HCT116 (cell line): ENCODE data around the gene RPTOR. TPM values are rescaled to one million over a fixed set of nuclear protein-coding genes. Genes with fewer than 3 reads are reported as not detected.

Source experiments
- ATAC-seq: fragments of 200-7000 bp; cut with Tn5 transposase; 2 replicates; pipeline ENCODE4 v1.9.1; 2020; ENCODE audit warnings: mild to moderate bottlenecking, moderate library complexity
- BruUV-seq: library from RNA; stranded (reverse); fragments of 400-500 nt; replicated peaks from 2 replicates; lab custom pipeline; 2021; lab: Mats Ljungman, UMichigan
- CTCF ChIA-PET: fragments of 300-600 bp; sonication (Branson Sonifier 250); formaldehyde crosslinking; loops from one replicate; lab custom pipeline; 2021; ENCODE audit warnings: antibody characterized with exemption; lab: Charles Lee
- POLR2A ChIA-PET: fragments of 300-600, 350-600 bp; sonication (Branson Sonifier 250); formaldehyde crosslinking; loops from one replicate; lab custom pipeline; 2021; ENCODE audit warnings: antibody characterized with exemption; lab: Charles Lee
- RAD21 ChIA-PET, 2 experiments: fragments of 300-600 bp; sonication (Branson Sonifier 250); formaldehyde crosslinking; loops; one replicate each; lab custom pipeline; 2023; ENCODE audit warnings: low total read pairs in 2 of 2; ENCODE audit not compliant: uncharacterized antibody in 2 of 2, unreplicated experiment in 2 of 2, low non-redundant PET in 1 of 2; lab: Charles Lee
- DNase-seq: peaks from one replicate; pipeline ENCODE4 v3.0.0-alpha.2; 2010; ENCODE audit warnings: low read depth, low spot score
- H2AFZ ChIP-seq: fragments of 200-600 bp; shearing (Covaris generic), sonication (generic); 2 replicates; pipeline ENCODE4 v1.6.1; 2017; ENCODE audit warnings: low read depth, mixed run types, mixed read lengths, antibody characterized with exemption, low read length; ENCODE audit not compliant: poor library complexity, severe bottlenecking
- H3K27ac ChIP-seq: 2 replicates; pipeline ENCODE4 v1.5.1; 2012; ENCODE audit warnings: low read depth, low read length
- H3K27me3 ChIP-seq: fragments of 200-600 bp; sonication (generic); 2 replicates; pipeline ENCODE4 v1.6.1; 2016; ENCODE audit warnings: mixed run types, low read length, mixed read lengths; ENCODE audit not compliant: insufficient read depth
- H3K36me3 ChIP-seq, 2 experiments: fragments of 200-500 bp in 1 of 2; fragments of 200-600 bp in 1 of 2; sonication (Bioruptor generic) in 1 of 2; sonication (generic) in 1 of 2; 2 replicates each; pipeline versions ENCODE4 v1.5.1 to v1.6.1; 2014 to 2016; ENCODE audit warnings: low read length in 2 of 2, inconsistent platforms in 1 of 2, mixed read lengths in 1 of 2, mixed run types in 1 of 2; ENCODE audit not compliant: insufficient read depth in 2 of 2, control insufficient read depth in 1 of 2
- H3K4me1 ChIP-seq, 2 experiments: fragments of 200-600 bp in 1 of 2; sonication (generic) in 1 of 2; 2 replicates each; pipeline versions ENCODE4 v1.5.1 to v1.6.1; 2012 to 2017; ENCODE audit warnings: low read length in 2 of 2, inconsistent platforms in 1 of 2, mild to moderate bottlenecking in 1 of 2, mixed read lengths in 1 of 2, mixed run types in 1 of 2, moderate library complexity in 1 of 2; ENCODE audit not compliant: insufficient read depth in 2 of 2, control insufficient read depth in 1 of 2
- H3K4me2 ChIP-seq: fragments of 200-600 bp; sonication (generic); 2 replicates; pipeline ENCODE4 v1.6.1; 2017; ENCODE audit warnings: mixed run types, low read length, mixed read lengths
- H3K4me3 ChIP-seq, 2 experiments: fragments of 200-600 bp in 1 of 2; sonication (generic) in 1 of 2; replicated peaks in 1 of 2; 2 replicates each; pipeline ENCODE4 v1.5.1; 2011 to 2016; ENCODE audit warnings: low read length in 2 of 2, control low read depth in 1 of 2, low read depth in 1 of 2, mild to moderate bottlenecking in 1 of 2, mixed read lengths in 1 of 2, mixed run types in 1 of 2
- H3K79me2 ChIP-seq: fragments of 200-600 bp; sonication (generic); 2 replicates; pipeline ENCODE4 v1.6.1; 2017; ENCODE audit warnings: mild to moderate bottlenecking, mixed run types, low read length, moderate library complexity, mixed read lengths; ENCODE audit not compliant: insufficient read depth
- H3K9ac ChIP-seq: fragments of 200-600 bp; sonication (generic); 2 replicates; pipeline ENCODE4 v1.6.1; 2016; ENCODE audit warnings: low read length, mixed read lengths
- H3K9me2 ChIP-seq: fragments of 200-600 bp; sonication (generic), shearing (Covaris generic); 2 replicates; pipeline ENCODE4 v1.6.1; 2017; ENCODE audit warnings: mixed run types, mild to moderate bottlenecking, moderate library complexity; ENCODE audit not compliant: insufficient read depth
- H3K9me3 ChIP-seq, 2 experiments: fragments of 200-500 bp in 1 of 2; fragments of 200-600 bp in 1 of 2; sonication (Bioruptor generic) in 1 of 2; sonication (generic) in 1 of 2; 2 replicates each; pipeline ENCODE4 v1.6.1; 2014 to 2017; ENCODE audit warnings: low read length in 2 of 2, mixed read lengths in 2 of 2, inconsistent platforms in 1 of 2, low read depth in 1 of 2, mild to moderate bottlenecking in 1 of 2, mixed run types in 1 of 2, moderate library complexity in 1 of 2; ENCODE audit not compliant: control insufficient read depth in 1 of 2, insufficient read depth in 1 of 2
- H4K20me1 ChIP-seq: fragments of 200-600 bp; sonication (generic), shearing (Covaris generic); 2 replicates; pipeline ENCODE4 v1.6.1; 2017; ENCODE audit warnings: mixed run types, mild to moderate bottlenecking, moderate library complexity; ENCODE audit not compliant: insufficient read depth
- ATF3 ChIP-seq: IDR thresholded peaks from 2 replicates; pipeline ENCODE4 v1.6.1; 2012
- CBX3 ChIP-seq: IDR thresholded peaks from 2 replicates; pipeline ENCODE4 v1.6.1; 2012; ENCODE audit warnings: low read depth
- CEBPB ChIP-seq: IDR thresholded peaks from 2 replicates; pipeline ENCODE4 v1.6.1; 2012; ENCODE audit warnings: low read depth
- CTCF ChIP-seq, 3 experiments: fragments of 200-600 bp in 1 of 3; sonication (generic) in 1 of 3; IDR thresholded peaks in 2 of 3; conservative IDR thresholded peaks in 1 of 3; 2 replicates each; pipeline ENCODE4 v1.5.1; 2012 to 2017; ENCODE audit warnings: low read depth in 2 of 3, low read length in 2 of 3, antibody characterized with exemption in 1 of 3, borderline replicate concordance in 1 of 3, control low read depth in 1 of 3, mild to moderate bottlenecking in 1 of 3, mixed read lengths in 1 of 3, mixed run types in 1 of 3, moderate library complexity in 1 of 3; ENCODE audit not compliant: insufficient read depth in 1 of 3
- ELF1 ChIP-seq: IDR thresholded peaks from 2 replicates; pipeline ENCODE4 v1.6.1; 2012; ENCODE audit warnings: low read depth, borderline replicate concordance
- EZH2 ChIP-seq: fragments of 200-600 bp; sonication (generic); IDR thresholded peaks from 2 replicates; pipeline ENCODE4 v1.6.1; 2017; ENCODE audit warnings: antibody characterized with exemption, mixed run types
- JUND ChIP-seq: IDR thresholded peaks from 2 replicates; pipeline ENCODE4 v1.6.1; 2012
- POLR2A ChIP-seq: IDR thresholded peaks from 2 replicates; pipeline ENCODE4 v1.7.0; 2011; ENCODE audit warnings: borderline replicate concordance; ENCODE audit not compliant: insufficient read depth, insufficient read length; ENCODE audit errors: extremely low read depth
- POLR2AphosphoS5 ChIP-seq: IDR thresholded peaks from 2 replicates; pipeline ENCODE4 v1.6.1; 2011; ENCODE audit warnings: mild to moderate bottlenecking, low read depth, low read length, moderate library complexity
- RAD21 ChIP-seq: IDR thresholded peaks from 2 replicates; pipeline ENCODE4 v1.6.1; 2012; ENCODE audit warnings: low read depth, mild to moderate bottlenecking
- SIN3A ChIP-seq: IDR thresholded peaks from 2 replicates; pipeline ENCODE4 v1.6.1; 2012; ENCODE audit warnings: low read depth
- SP1 ChIP-seq: IDR thresholded peaks from 2 replicates; pipeline ENCODE4 v1.6.1; 2012; ENCODE audit warnings: low read depth
- SRF ChIP-seq: IDR thresholded peaks from 2 replicates; pipeline ENCODE4 v1.6.1; 2012; ENCODE audit warnings: low read depth
- TCF7L2 ChIP-seq: IDR thresholded peaks from 2 replicates; pipeline ENCODE4 v1.7.0; 2011; ENCODE audit warnings: borderline replicate concordance, inconsistent platforms; ENCODE audit not compliant: insufficient read depth, insufficient read length; ENCODE audit errors: extremely low read depth
- YY1 ChIP-seq: IDR thresholded peaks from 2 replicates; pipeline ENCODE4 v1.6.1; 2011; ENCODE audit warnings: low read length, low read depth, moderate library complexity, mild to moderate bottlenecking; ENCODE audit not compliant: insufficient replicate concordance; ENCODE audit errors: extremely low read depth
- ZFX ChIP-seq: fragments of 450-650 bp; IDR thresholded peaks from 2 replicates; pipeline ENCODE4 v1.6.1; 2017
- ZNF274 ChIP-seq: fragments of 200-500 bp; sonication (Bioruptor generic); IDR thresholded peaks from 2 replicates; pipeline ENCODE4 v1.6.1; 2014; ENCODE audit warnings: mild to moderate bottlenecking, low read depth, low read length, inconsistent platforms
- intact Hi-C: fragments of 100-400 bp; cut with micrococcal nuclease; formaldehyde crosslinking; loops from 2 replicates; pipeline ENCODE4 v1.10.0; 2022
- total RNA-seq: library from RNA; stranded (reverse); gene quantifications from one replicate; pipeline ENCODE4 v1.2.1, GENCODE V29; 2021; ENCODE audit not compliant: unreplicated experiment

The RPTOR gene
- total RNA-seq, 1 experiment from 2014 or later: 69.5 TPM

- no peaks in the 10 kb centered on the region for H3K9me2 ChIP-seq
- DNase-seq (no peak), ATAC-seq (no peak)
- no peak overlapping the region for H3K9ac ChIP-seq
- H3K4me1 ChIP-seq: peaks cover 13 to 31% of the 10 kb centered on the region in 2 experiments
- H3K9me3 ChIP-seq: no peaks in the 10 kb centered on the region
- H3K27me3 ChIP-seq: no peaks in the 10 kb centered on the region
- H3K4me2 ChIP-seq: no peak overlapping the region
- intact Hi-C loops: no loop called here
- no peak overlapping the region for H3K27ac ChIP-seq
- H4K20me1 ChIP-seq: no peaks in the 10 kb centered on the region
- POLR2A ChIA-PET: no interaction called here
- no peaks in the 10 kb centered on the region for H3K79me2 ChIP-seq
- H3K36me3 ChIP-seq: peaks cover 0 to 4% of the 10 kb centered on the region in 2 experiments; a peak in 1 of 4 replicates
- RAD21 ChIA-PET: no interaction called here
- TF ChIP-seq ELF1 (no peak), ZNF274 (no peak), JUND (no peak), YY1 (no peak), CEBPB (no peak), CBX3 (no peak), ZFX (no peak), SRF (no peak)
- CTCF ChIA-PET: no interaction called here
- no TSS peak for BruUV-seq
- H2AFZ ChIP-seq: no peak overlapping the region
- no peak overlapping the region for H3K4me3 ChIP-seq
These were observed 316.2 kb downstream of the RPTOR start for GRCh38 chr17:80860703-80861417.

GRCh38 chr17:80861418-80861815 lies 316.8 kb downstream of the RPTOR start:
- Histone ChIP-seq H3K4me3 (no peak overlapping the region), H2AFZ (no peak overlapping the region), H3K4me1 (peaks cover 8 to 26% of the 10 kb centered on the region in 2 experiments), H3K4me2 (no peak overlapping the region), H3K9me2 (no peaks in the 10 kb centered on the region), H4K20me1 (no peaks in the 10 kb centered on the region), H3K27ac (no peak overlapping the region), H3K9me3 (no peaks in the 10 kb centered on the region), H3K9ac (no peak overlapping the region), H3K79me2 (no peaks in the 10 kb centered on the region), H3K27me3 (no peaks in the 10 kb centered on the region), H3K36me3 (peaks cover 0 to 4% of the 10 kb centered on the region in 2 experiments; a peak in 1 of 4 replicates)
- RAD21 ChIA-PET: no interaction called here
- no peak for DNase-seq
- ATAC-seq: no peak
- POLR2A ChIA-PET: no interaction called here
- intact Hi-C loops: no loop called here
- CTCF ChIA-PET: no interaction called here
- BruUV-seq: no TSS peak
- TF ChIP-seq ELF1 (no peak), SRF (no peak), ATF3 (no peak), POLR2AphosphoS5 (no peak), SP1 (no peak), RAD21 (no peak), SIN3A (no peak), EZH2 (no peak), CTCF (IDR thresholded peaks at IDR 0.05 in 2 of 3, conservative IDR thresholded peaks at IDR 0.05 in 1 of 3; ENCODE audit: borderline replicate concordance in 1 of 3, insufficient read depth in 1 of 3, low read depth in 2 of 3, low read length in 2 of 3) (no peak), TCF7L2 (no peak), POLR2A (no peak)
